A673 (cell line): ENCODE results near the gene GCG. TPM values are rescaled to one million over a fixed set of nuclear protein-coding genes. Genes with fewer than 3 reads are reported as not detected.

ENCODE experiments used
- BruUV-seq: library from RNA; stranded (reverse); fragments of 400-500 nt; replicated peaks from 2 replicates; lab custom pipeline; 2021; lab: Mats Ljungman, UMichigan
- CTCF ChIA-PET: fragments of 300-600 bp; sonication (Branson Sonifier 250); formaldehyde crosslinking; loops from one replicate; lab custom pipeline; 2022; ENCODE audit warnings: antibody characterized with exemption; lab: Charles Lee
- POLR2A ChIA-PET: fragments of 300-600 bp; sonication (Branson Sonifier 250); formaldehyde crosslinking; loops from one replicate; lab custom pipeline; 2022; ENCODE audit warnings: antibody characterized with exemption; ENCODE audit not compliant: low non-redundant PET; lab: Charles Lee
- DNase-seq: peaks from one replicate; pipeline ENCODE4 v3.0.0-alpha.2; 2015; ENCODE audit warnings: low spot score
- H3K27ac ChIP-seq: fragments of 200-600 bp; sonication (generic); 2 replicates; pipeline ENCODE4 v1.5.1; 2016; ENCODE audit warnings: mixed run types, low read depth, mild to moderate bottlenecking, mixed read lengths, antibody characterized with exemption, low read length; ENCODE audit not compliant: poor library complexity, severe bottlenecking
- H3K27me3 ChIP-seq: fragments of 200-600 bp; sonication (generic); replicated peaks from 2 replicates; pipeline ENCODE4 v1.6.1; 2017; ENCODE audit warnings: mixed run types, low read depth, mild to moderate bottlenecking, mixed read lengths, antibody characterized with exemption, low read length; ENCODE audit not compliant: insufficient read depth, poor library complexity
- H3K36me3 ChIP-seq: fragments of 200-600 bp; sonication (generic); 2 replicates; pipeline ENCODE4 v1.6.1; 2016; ENCODE audit warnings: mixed run types, mild to moderate bottlenecking, mixed read lengths, antibody characterized with exemption, low read length; ENCODE audit not compliant: insufficient read depth, poor library complexity, severe bottlenecking
- H3K4me1 ChIP-seq: fragments of 200-600 bp; sonication (generic); 2 replicates; pipeline ENCODE4 v1.6.1; 2017; ENCODE audit warnings: mixed run types, mild to moderate bottlenecking, mixed read lengths, antibody characterized with exemption, low read length; ENCODE audit not compliant: insufficient read depth, poor library complexity, severe bottlenecking
- H3K4me3 ChIP-seq: fragments of 200-600 bp; sonication (generic); 2 replicates; pipeline ENCODE4 v1.5.1; 2016; ENCODE audit warnings: low read depth, mixed run types, mild to moderate bottlenecking, mixed read lengths, low read length; ENCODE audit not compliant: poor library complexity, severe bottlenecking
- H3K9me3 ChIP-seq: fragments of 200-600 bp; sonication (generic); 2 replicates; pipeline ENCODE4 v1.6.1; 2016; ENCODE audit warnings: mixed run types, low read depth, mild to moderate bottlenecking, mixed read lengths, antibody characterized with exemption, low read length; ENCODE audit not compliant: poor library complexity, severe bottlenecking
- EZH2 ChIP-seq: fragments of 200-600 bp; sonication (generic); IDR thresholded peaks from 2 replicates; pipeline ENCODE4 v1.6.1; 2017; ENCODE audit warnings: borderline replicate concordance, low read depth, mild to moderate bottlenecking, mixed read lengths, antibody characterized with exemption, low read length; ENCODE audit not compliant: poor library complexity, severe bottlenecking
- intact Hi-C: fragments of 100-400 bp; cut with micrococcal nuclease; formaldehyde crosslinking; loops from one replicate; pipeline ENCODE4 v1.10.0; 2022; ENCODE audit not compliant: unreplicated experiment
- total RNA-seq: library from RNA; stranded (reverse); gene quantifications from 2 replicates; pipeline ENCODE4 v1.2.3, GENCODE V29; 2021
- TF ChIP-seq, protein P1 (sequence below): fragments of 300-800, 200-600 bp; sonication (generic); conservative IDR thresholded peaks from 2 replicates; pipeline ENCODE4 v1.5.1; 2017; ENCODE audit warnings: low read depth, mild to moderate bottlenecking, antibody characterized with exemption, low read length, moderate library complexity, mixed read lengths

GCG gene
- total RNA-seq, 1 experiment from 2014 or later = not detected

DNA sequence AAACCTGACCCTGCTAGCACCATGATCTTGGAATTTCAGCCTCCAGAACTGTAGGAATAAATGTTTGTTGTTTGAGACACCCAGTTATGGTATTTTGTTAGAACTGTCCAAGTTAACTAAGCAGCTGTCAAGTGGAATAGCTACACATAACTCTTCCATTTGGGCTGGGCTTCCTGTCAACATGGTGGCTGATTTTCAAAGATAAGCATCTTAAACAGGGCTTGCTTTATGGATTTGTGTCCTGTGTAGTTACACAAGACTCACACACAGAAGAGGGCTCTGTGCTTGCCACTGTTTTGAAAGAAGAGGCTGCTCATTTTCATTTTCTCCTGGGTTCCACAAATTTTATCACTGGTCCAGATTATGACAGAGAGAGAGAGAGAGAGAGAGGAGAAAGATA, 35.7 kb downstream of the GCG start:
- H3K9me3 ChIP-seq = no peaks in the 10 kb centered on the region
- no TSS peak for BruUV-seq
- DNase-seq = no peak
- no peak overlapping the region for H3K27ac ChIP-seq
- intact Hi-C loops = no loop called here
- H3K4me1 ChIP-seq = no peaks in the 10 kb centered on the region
- POLR2A ChIA-PET = no interaction called here
- no peaks in the 10 kb centered on the region for H3K36me3 ChIP-seq
- no peak overlapping the region for H3K4me3 ChIP-seq
- H3K27me3 ChIP-seq = no peaks in the 10 kb centered on the region
- TF ChIP-seq EZH2 = no peak
- TF ChIP-seq, protein P1, sequence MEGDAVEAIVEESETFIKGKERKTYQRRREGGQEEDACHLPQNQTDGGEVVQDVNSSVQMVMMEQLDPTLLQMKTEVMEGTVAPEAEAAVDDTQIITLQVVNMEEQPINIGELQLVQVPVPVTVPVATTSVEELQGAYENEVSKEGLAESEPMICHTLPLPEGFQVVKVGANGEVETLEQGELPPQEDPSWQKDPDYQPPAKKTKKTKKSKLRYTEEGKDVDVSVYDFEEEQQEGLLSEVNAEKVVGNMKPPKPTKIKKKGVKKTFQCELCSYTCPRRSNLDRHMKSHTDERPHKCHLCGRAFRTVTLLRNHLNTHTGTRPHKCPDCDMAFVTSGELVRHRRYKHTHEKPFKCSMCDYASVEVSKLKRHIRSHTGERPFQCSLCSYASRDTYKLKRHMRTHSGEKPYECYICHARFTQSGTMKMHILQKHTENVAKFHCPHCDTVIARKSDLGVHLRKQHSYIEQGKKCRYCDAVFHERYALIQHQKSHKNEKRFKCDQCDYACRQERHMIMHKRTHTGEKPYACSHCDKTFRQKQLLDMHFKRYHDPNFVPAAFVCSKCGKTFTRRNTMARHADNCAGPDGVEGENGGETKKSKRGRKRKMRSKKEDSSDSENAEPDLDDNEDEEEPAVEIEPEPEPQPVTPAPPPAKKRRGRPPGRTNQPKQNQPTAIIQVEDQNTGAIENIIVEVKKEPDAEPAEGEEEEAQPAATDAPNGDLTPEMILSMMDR = no peak
- CTCF ChIA-PET = no interaction called here

DNA sequence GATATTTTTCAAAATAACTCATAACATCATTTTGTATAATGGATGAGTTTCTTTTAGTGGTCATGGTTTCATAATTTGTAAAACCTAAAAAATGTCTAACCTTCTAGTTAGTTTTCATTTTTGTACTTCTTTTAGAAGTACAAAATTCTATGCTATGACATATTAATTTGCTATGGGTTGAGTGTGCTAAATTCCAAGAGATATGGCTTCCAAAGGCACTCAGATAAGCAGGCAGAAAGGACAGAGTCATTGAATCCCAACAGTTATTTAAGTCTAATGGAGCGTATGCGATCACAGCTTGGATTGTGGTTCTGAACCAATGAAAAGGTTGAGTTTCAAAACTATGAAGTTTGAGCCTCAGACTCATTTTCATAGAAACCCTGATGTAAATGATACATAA, 37.0 kb downstream of the GCG start:
- POLR2A ChIA-PET = no interaction called here
- Histone ChIP-seq H3K27me3 (no peaks in the 10 kb centered on the region), H3K36me3 (no peaks in the 10 kb centered on the region), H3K27ac (no peak overlapping the region), H3K4me3 (no peak overlapping the region), H3K4me1 (no peaks in the 10 kb centered on the region), H3K9me3 (no peaks in the 10 kb centered on the region)
- intact Hi-C loops = no loop called here
- CTCF ChIA-PET = no interaction called here
- DNase-seq = no peak
- no peak for TF ChIP-seq EZH2
- TF ChIP-seq, protein P1 = no peak
- BruUV-seq = no TSS peak

DNA sequence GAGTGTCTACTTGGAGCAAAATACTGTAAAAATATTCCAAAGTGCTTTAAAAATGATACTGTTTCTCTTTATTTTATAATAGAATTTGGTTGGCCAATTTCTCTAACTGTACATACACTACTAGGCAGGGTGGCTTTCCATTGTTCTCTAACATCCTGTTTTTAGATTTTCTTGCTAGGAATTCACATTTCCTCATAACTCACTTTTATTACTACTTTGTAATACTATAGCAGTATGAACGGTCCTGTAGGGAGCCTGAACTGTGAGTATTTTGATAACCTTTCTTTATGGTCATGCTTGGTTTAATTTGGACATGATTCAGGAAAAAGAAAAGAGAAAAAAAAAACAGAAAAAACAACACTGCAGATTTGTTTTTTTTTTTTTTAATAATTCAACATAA, 37.8 kb downstream of the GCG start:
- Histone ChIP-seq H3K4me3 (no peak overlapping the region), H3K9me3 (no peaks in the 10 kb centered on the region), H3K4me1 (no peaks in the 10 kb centered on the region), H3K27ac (no peak overlapping the region), H3K27me3 (no peaks in the 10 kb centered on the region), H3K36me3 (no peaks in the 10 kb centered on the region)
- intact Hi-C loops = no loop called here
- TF ChIP-seq, protein P1 = no peak
- TF ChIP-seq EZH2 = no peak
- DNase-seq = no peak
- BruUV-seq = no TSS peak
- POLR2A ChIA-PET = no interaction called here
- CTCF ChIA-PET = no interaction called here
